Activated CD4-positive, CD25-positive, alpha-beta regulatory T cell treated with anti-CD3 and anti-CD28 coated beads, Interleukin-2, amount 50 U/mL, for 16 hours (primary cell): ENCODE data around the gene PCDHB3.
"Not testable (repeated sequence)": the region's sequence is repeated elsewhere in the genome, so short reads cannot be mapped to it uniquely, and the experiment has no call there.

Experiments
- DNase-seq: peaks from one replicate; pipeline ENCODE4 v3.0.0-alpha.2; 2020; ENCODE audit warnings: low read depth, low spot score

The PCDHB3 gene

GRCh38 chr5:141100243-141100805 is at the start of gene PCDHB3:
Gene PCDHB3 (plus strand): TSS chr5:141100473. CDS start chr5:141100650, 177 bp downstream.
- no peak for DNase-seq

- no peak for DNase-seq
Measured at GRCh38 chr5:141050622-141051520, 49.4 kb upstream of the PCDHB3 start, which contains the start of gene PCDHB1. Gene PCDHB1 (plus strand): TSS chr5:141051374. CDS start chr5:141051471, 97 bp downstream.

GRCh38 chr5:141051521-141051866 is 48.8 kb upstream of the PCDHB3 start:
- DNase-seq = no peak

- DNase-seq = no peak
Measured at GRCh38 chr5:141077826-141078225, 22.4 kb upstream of the PCDHB3 start.

- DNase-seq = no peak
Measured at GRCh38 chr5:141082228-141082627, 18.0 kb upstream of the PCDHB3 start.

GRCh38 chr5:141084487-141084989 is 15.7 kb upstream of the PCDHB3 start:
- no peak for DNase-seq

GRCh38 chr5:141094481-141095262 is 5.6 kb upstream of the PCDHB3 start, which contains the start of gene PCDHB2:
Gene PCDHB2 (plus strand): TSS chr5:141094615. CDS start chr5:141094791, 176 bp downstream.
- no peak for DNase-seq

GRCh38 chr5:141095263-141095641 is 5.0 kb upstream of the PCDHB3 start:
- DNase-seq = no peak

- not testable (repeated sequence) for DNase-seq
Measured at GRCh38 chr5:141096181-141096580, 4.1 kb upstream of the PCDHB3 start.

GRCh38 chr5:141096586-141096985 is 3.7 kb upstream of the PCDHB3 start:
- not testable (repeated sequence) for DNase-seq

GRCh38 chr5:141101059-141101458 is 786 bp downstream of the PCDHB3 start:
- DNase-seq = no peak

GRCh38 chr5:141102070-141102469 is 1.8 kb downstream of the PCDHB3 start:
- DNase-seq = not testable (repeated sequence)

GRCh38 chr5:141102471-141102870 is 2.2 kb downstream of the PCDHB3 start:
- not testable (repeated sequence) for DNase-seq

GRCh38 chr5:141105350-141105749 is 5.1 kb downstream of the PCDHB3 start:
- no peak for DNase-seq

GRCh38 chr5:141119250-141119649 is 19.0 kb downstream of the PCDHB3 start:
- no peak for DNase-seq

GRCh38 chr5:141121563-141121962 is 21.3 kb downstream of the PCDHB3 start, which contains the start of gene PCDHB4:
Gene PCDHB4 (plus strand): TSS chr5:141121818. CDS start chr5:141121999, 181 bp downstream.
- no peak for DNase-seq

GRCh38 chr5:141121985-141122384 is 21.7 kb downstream of the PCDHB3 start:
- DNase-seq = no peak

- DNase-seq = not testable (repeated sequence)
Measured at GRCh38 chr5:141123396-141124135, 23.3 kb downstream of the PCDHB3 start.

GRCh38 chr5:141127305-141127704 is 27.0 kb downstream of the PCDHB3 start:
- DNase-seq = no peak

GRCh38 chr5:141135030-141135717 is 34.9 kb downstream of the PCDHB3 start, which contains the start of gene PCDHB5:
Gene PCDHB5 (plus strand): TSS chr5:141135206. CDS start chr5:141135435, 229 bp downstream.
- no peak for DNase-seq
